B cell (primary cell): Measurements from ENCODE around the gene AFG3L2. TPM values are rescaled to one million over a fixed set of nuclear protein-coding genes. Genes with fewer than 3 reads are reported as not detected.

Experiments
- ATAC-seq: fragments of 200-7000 bp; cut with Tn5 transposase; one replicate; pipeline ENCODE4 v1.10.0; 2021; ENCODE audit warnings: low read depth, mild to moderate bottlenecking, moderate number of reproducible peaks, moderate library complexity
- CTCF ChIA-PET: fragments of 350-600 bp; sonication (Branson Sonifier 250); formaldehyde crosslinking; loops from one replicate; lab custom pipeline; 2021; ENCODE audit warnings: antibody characterized with exemption, inconsistent platforms; lab: Charles Lee
- POLR2A ChIA-PET: fragments of 350-600 bp; sonication (Branson Sonifier 250); formaldehyde crosslinking; loops from one replicate; lab custom pipeline; 2021; ENCODE audit warnings: antibody characterized with exemption; lab: Charles Lee
- DNase-seq: peaks from one replicate; pipeline ENCODE4 v3.0.0; 2013
- H2AFZ ChIP-seq: 2 replicates; pipeline ENCODE4 v1.6.1; 2012; ENCODE audit warnings: mild to moderate bottlenecking, low read depth, low read length; ENCODE audit not compliant: insufficient read depth, poor library complexity, severe bottlenecking
- H3K27ac ChIP-seq, 2 donors: 1 replicate in 1 of 2; 2 replicates in 1 of 2; pipeline ENCODE4 v1.5.1; 2012 to 2013; ENCODE audit warnings: low read length in 2 of 2, mild to moderate bottlenecking in 2 of 2, moderate library complexity in 1 of 2
- H3K27me3 ChIP-seq, 4 experiments: fragments of 200-600 bp in 1 of 4; sonication (generic) in 1 of 4; replicated peaks in 1 of 4; 1 replicate in 2 of 4; 2 replicates in 2 of 4; pipeline versions ENCODE4 v1.6.1 to v1.7.0; 2013 to 2016; ENCODE audit warnings: low read length in 3 of 4, mild to moderate bottlenecking in 2 of 4, mixed read lengths in 1 of 4, moderate library complexity in 1 of 4; ENCODE audit not compliant: insufficient read depth in 4 of 4, control insufficient read depth in 3 of 4; ENCODE audit errors: control extremely low read depth in 1 of 4
- H3K36me3 ChIP-seq, 2 experiments: replicated peaks in 1 of 2; 1 replicate in 1 of 2; 2 replicates in 1 of 2; pipeline versions ENCODE4 v1.6.1 to v1.7.1; 2013; ENCODE audit warnings: low read length in 1 of 2; ENCODE audit not compliant: insufficient read depth in 2 of 2, control insufficient read depth in 1 of 2; ENCODE audit errors: control extremely low read depth in 1 of 2, extremely low read depth in 1 of 2
- H3K4me1 ChIP-seq, 2 donors: fragments of 200-600 bp in 1 of 2; sonication (generic) in 1 of 2; 1 replicate in 1 of 2; 2 replicates in 1 of 2; pipeline versions ENCODE4 v1.5.1 to v1.6.1; 2013 to 2017; ENCODE audit warnings: low read length in 2 of 2; ENCODE audit not compliant: control insufficient read depth in 2 of 2, insufficient read depth in 2 of 2
- H3K4me2 ChIP-seq: replicated peaks from 2 replicates; pipeline ENCODE3; 2012; ENCODE audit warnings: mild to moderate bottlenecking, low read depth, low read length; ENCODE audit not compliant: poor library complexity, severe bottlenecking
- H3K4me3 ChIP-seq, 5 experiments: fragments of 200-600 bp in 1 of 5; sonication (generic) in 1 of 5; 1 replicate in 3 of 5; 2 replicates in 2 of 5; pipeline versions ENCODE4 v1.5.1 to v1.7.0; 2011 to 2016; ENCODE audit warnings: low read length in 4 of 5, mild to moderate bottlenecking in 4 of 5, low read depth in 2 of 5, control low read depth in 1 of 5, moderate library complexity in 1 of 5; ENCODE audit not compliant: insufficient read depth in 1 of 5; ENCODE audit errors: control extremely low read depth in 1 of 5, extremely low read depth in 1 of 5
- H3K79me2 ChIP-seq: fragments of 200-600 bp; sonication (generic); one replicate; pipeline ENCODE4 v1.6.0; 2016; ENCODE audit warnings: low read length; ENCODE audit not compliant: control insufficient read depth, insufficient read depth
- H3K9ac ChIP-seq: fragments of 200-600 bp; sonication (generic); 2 replicates; pipeline ENCODE4 v1.6.1; 2017; ENCODE audit warnings: mild to moderate bottlenecking, low read length, moderate library complexity
- H3K9me3 ChIP-seq, 3 donors: one replicate each; pipeline versions ENCODE4 v1.6.1 to v1.7.1; 2013; ENCODE audit warnings: low read length in 2 of 3; ENCODE audit not compliant: control insufficient read depth in 2 of 3, insufficient read depth in 1 of 3; ENCODE audit errors: control extremely low read depth in 1 of 3
- H4K20me1 ChIP-seq: 2 replicates; pipeline ENCODE4 v1.6.0; 2012; ENCODE audit warnings: mild to moderate bottlenecking, low read length; ENCODE audit not compliant: insufficient read depth, control insufficient read depth, poor library complexity, severe bottlenecking
- H3K27ac Mint-ChIP-seq: one replicate; pipeline ENCODE4 v1.8.0; 2021; ENCODE audit warnings: mixed read lengths
- H3K27me3 Mint-ChIP-seq: one replicate; pipeline ENCODE4 v1.8.0; 2021; ENCODE audit warnings: mixed read lengths
- H3K4me1 Mint-ChIP-seq: one replicate; pipeline ENCODE4 v1.8.0; 2021; ENCODE audit warnings: mixed read lengths
- H3K4me3 Mint-ChIP-seq: one replicate; pipeline ENCODE4 v1.8.0; 2021; ENCODE audit warnings: mixed read lengths
- H3K9me3 Mint-ChIP-seq: one replicate; pipeline ENCODE4 v1.8.0; 2022; ENCODE audit warnings: mixed read lengths; ENCODE audit not compliant: insufficient read depth
- EZH2 ChIP-seq: IDR thresholded peaks from 2 replicates; pipeline ENCODE4 v1.6.1; 2012; ENCODE audit warnings: borderline replicate concordance, low read depth, mild to moderate bottlenecking, moderate library complexity, low read length; ENCODE audit not compliant: insufficient read depth, poor library complexity, severe bottlenecking
- WGBS: methylation state at CpG from one replicate; pipeline ENCODE4 v1.1.5; 2013; ENCODE audit warnings: missing lambda C conversion rate; ENCODE audit not compliant: insufficient coverage; 5-methylcytosine and 5-hydroxymethylcytosine counted together
- intact Hi-C: fragments of 100-400 bp; cut with micrococcal nuclease; formaldehyde crosslinking; loops from one replicate; pipeline ENCODE4 v1.10.0; 2022
- polyA plus RNA-seq: library from polyadenylated mRNA; depleted of rRNA; stranded (reverse); fragments of >200 nt; gene quantifications from 2 replicates; pipeline ENCODE4 v1.2.3, GENCODE V29; 2012
- total RNA-seq, 2 donors: library from RNA; stranded (reverse); fragments of 120-200 nt in 1 of 2; gene quantifications; 1 replicate in 1 of 2; 2 replicates in 1 of 2; pipeline versions ENCODE4 v1.2.3 to v1.2.4, GENCODE V29; 2013 to 2022
- TF ChIP-seq, protein P1 (sequence below): fragments of 200-600 bp; IDR thresholded peaks from one replicate; pipeline ENCODE4 v1.8.0; 2022; ENCODE audit warnings: antibody characterized with exemption, mild to moderate bottlenecking

The AFG3L2 gene
- total and polyA plus RNA-seq, 2 donors (not counting 1 experiment from before 2014, with no cell fraction given): 11.9 to 40.7 TPM

GRCh38 chr18:12423820-12424219 lies 46.8 kb upstream of the AFG3L2 start:
- Histone ChIP-seq H3K79me2 (no peaks in the 10 kb centered on the region), H3K27me3 (peaks cover 0 to 14% (median 2%) of the 10 kb centered on the region in 4 experiments), H3K36me3 (no peaks in the 10 kb centered on the region), H3K27ac (no peak overlapping the region), H3K9me3 (no peaks in the 10 kb centered on the region), H3K4me1 (peaks cover 5 to 14% of the 10 kb centered on the region in 2 donors), H3K4me3 (no peak overlapping the region), H3K4me2 (no peak overlapping the region), H2AFZ (no peak overlapping the region), H4K20me1 (no peaks in the 10 kb centered on the region), H3K9ac (no peak overlapping the region)
- no peak for ATAC-seq
- DNase-seq: no peak
- WGBS: 75% methylated on average over 4 of the region's 5 CpGs
- no peaks in the 10 kb centered on the region for H3K27me3 Mint-ChIP-seq
- no peak overlapping the region for H3K4me3 Mint-ChIP-seq
- peaks cover 12% of the 10 kb centered on the region for H3K4me1 Mint-ChIP-seq
- intact Hi-C loops: loop anchor here (5.0 kb wide), 1 partner anchor 47 kb away; the partner anchor contains the start of gene AFG3L2
- no peak for TF ChIP-seq EZH2
- TF ChIP-seq, protein P1, sequence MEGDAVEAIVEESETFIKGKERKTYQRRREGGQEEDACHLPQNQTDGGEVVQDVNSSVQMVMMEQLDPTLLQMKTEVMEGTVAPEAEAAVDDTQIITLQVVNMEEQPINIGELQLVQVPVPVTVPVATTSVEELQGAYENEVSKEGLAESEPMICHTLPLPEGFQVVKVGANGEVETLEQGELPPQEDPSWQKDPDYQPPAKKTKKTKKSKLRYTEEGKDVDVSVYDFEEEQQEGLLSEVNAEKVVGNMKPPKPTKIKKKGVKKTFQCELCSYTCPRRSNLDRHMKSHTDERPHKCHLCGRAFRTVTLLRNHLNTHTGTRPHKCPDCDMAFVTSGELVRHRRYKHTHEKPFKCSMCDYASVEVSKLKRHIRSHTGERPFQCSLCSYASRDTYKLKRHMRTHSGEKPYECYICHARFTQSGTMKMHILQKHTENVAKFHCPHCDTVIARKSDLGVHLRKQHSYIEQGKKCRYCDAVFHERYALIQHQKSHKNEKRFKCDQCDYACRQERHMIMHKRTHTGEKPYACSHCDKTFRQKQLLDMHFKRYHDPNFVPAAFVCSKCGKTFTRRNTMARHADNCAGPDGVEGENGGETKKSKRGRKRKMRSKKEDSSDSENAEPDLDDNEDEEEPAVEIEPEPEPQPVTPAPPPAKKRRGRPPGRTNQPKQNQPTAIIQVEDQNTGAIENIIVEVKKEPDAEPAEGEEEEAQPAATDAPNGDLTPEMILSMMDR: no peak
- POLR2A ChIA-PET: no interaction called here
- H3K9me3 Mint-ChIP-seq: no peaks in the 10 kb centered on the region
- CTCF ChIA-PET: no interaction called here
- H3K27ac Mint-ChIP-seq: no peak overlapping the region

- DNase-seq: no peak
- POLR2A ChIA-PET: no interaction called here
- no peaks in the 10 kb centered on the region for H3K36me3 ChIP-seq
- no peak for ATAC-seq
- Mint-ChIP-seq H3K27ac (no peak overlapping the region), H3K4me3 (no peak overlapping the region), H3K27me3 (no peaks in the 10 kb centered on the region), H3K9me3 (no peaks in the 10 kb centered on the region), H3K4me1 (peaks cover 14% of the 10 kb centered on the region)
- no peaks in the 10 kb centered on the region for H3K79me2 ChIP-seq
- H3K4me1 ChIP-seq: peaks cover 5 to 14% of the 10 kb centered on the region in 2 donors
- 100% methylated on average over 8 of the region's 10 CpGs for whole genome bisulfite sequencing
- H3K4me3 ChIP-seq: no peak overlapping the region
- no peaks in the 10 kb centered on the region for H4K20me1 ChIP-seq
- no peak overlapping the region for H3K27ac ChIP-seq
- peaks cover 0 to 14% (median 2%) of the 10 kb centered on the region in 4 experiments for H3K27me3 ChIP-seq
- H3K9ac ChIP-seq: no peak overlapping the region
- TF ChIP-seq, protein P1: no peak
- TF ChIP-seq EZH2: no peak
- CTCF ChIA-PET: no interaction called here
- no peak overlapping the region for H3K4me2 ChIP-seq
- intact Hi-C loops: loop anchor here (5.0 kb wide), 1 partner anchor 46 kb away; the partner anchor contains the start of gene AFG3L2
- no peak overlapping the region for H2AFZ ChIP-seq
- no peaks in the 10 kb centered on the region for H3K9me3 ChIP-seq
Measured at GRCh38 chr18:12423393-12423792, 46.4 kb upstream of the AFG3L2 start.
